ENCODE data around the gene TSSK3.
A peak's percentile ranks its signal among the peaks of the same experiment; 100 is the strongest.

The TSSK3 gene

GRCh38 chr1:32372149-32372756 lies 9.9 kb downstream of the TSSK3 start:
- peak; percentile 17 for TF ChIP-seq CTCF (IDR thresholded peaks at IDR 0.05; ENCODE audit: insufficient read depth, low read length, poor library complexity, severe bottlenecking)
- no peak for DNase-seq (ENCODE audit: extremely low read depth, insufficient read length)
- H3K36me3 ChIP-seq (ENCODE audit: control insufficient read depth, insufficient read depth, low read length), result peaks cover 23% of the 10 kb centered on the region

DNA sequence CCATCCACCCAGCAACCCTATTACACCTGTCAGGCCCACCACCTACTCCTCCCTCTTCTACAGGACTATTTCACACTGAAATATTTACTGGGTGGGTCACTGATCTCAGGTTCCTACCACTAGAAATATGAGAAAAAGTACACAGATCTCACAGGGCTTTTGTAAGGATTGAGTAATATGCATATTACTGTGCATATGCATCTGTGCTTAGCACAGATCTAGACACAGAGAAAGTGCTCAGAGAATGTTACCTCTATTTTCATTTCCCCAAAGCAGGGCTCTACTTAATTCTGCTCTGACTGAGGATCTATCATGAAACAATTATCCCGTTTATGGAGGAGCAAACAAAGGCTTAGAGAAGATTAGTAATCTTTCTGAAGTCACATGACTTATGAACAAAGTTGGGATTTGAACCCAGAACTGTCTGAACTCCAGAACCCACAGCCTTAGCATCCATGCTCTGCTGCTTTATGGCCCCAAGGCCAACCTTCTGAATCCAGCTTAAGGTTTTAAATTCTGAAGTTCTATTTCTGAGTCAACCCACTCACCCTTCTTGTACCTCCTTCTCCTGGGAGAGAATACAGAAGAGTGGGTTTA lies 11.8 kb downstream of the TSSK3 start:
- peaks cover 31% of the 10 kb centered on the region for H3K36me3 ChIP-seq (ENCODE audit: control insufficient read depth, insufficient read depth, low read length)
- no peaks in the 10 kb centered on the region for H3K27me3 ChIP-seq (replicated peaks; ENCODE audit: control insufficient read depth, insufficient read depth, low read length)
- H3K4me3 ChIP-seq (replicated peaks; ENCODE audit: low read depth, low read length), result no peak overlapping the region
- DNase-seq (ENCODE audit: extremely low read depth, insufficient read length), result no peak
- no peak for TF ChIP-seq CTCF (IDR thresholded peaks at IDR 0.05; ENCODE audit: insufficient read depth, low read length, poor library complexity, severe bottlenecking)

More at GRCh38 chr1:32372149-32372756, 9.9 kb downstream of the TSSK3 start:
- no peak overlapping the region for H3K4me3 ChIP-seq (replicated peaks; ENCODE audit: low read depth, low read length)
- no peaks in the 10 kb centered on the region for H3K27me3 ChIP-seq (replicated peaks; ENCODE audit: control insufficient read depth, insufficient read depth, low read length)

DNA sequence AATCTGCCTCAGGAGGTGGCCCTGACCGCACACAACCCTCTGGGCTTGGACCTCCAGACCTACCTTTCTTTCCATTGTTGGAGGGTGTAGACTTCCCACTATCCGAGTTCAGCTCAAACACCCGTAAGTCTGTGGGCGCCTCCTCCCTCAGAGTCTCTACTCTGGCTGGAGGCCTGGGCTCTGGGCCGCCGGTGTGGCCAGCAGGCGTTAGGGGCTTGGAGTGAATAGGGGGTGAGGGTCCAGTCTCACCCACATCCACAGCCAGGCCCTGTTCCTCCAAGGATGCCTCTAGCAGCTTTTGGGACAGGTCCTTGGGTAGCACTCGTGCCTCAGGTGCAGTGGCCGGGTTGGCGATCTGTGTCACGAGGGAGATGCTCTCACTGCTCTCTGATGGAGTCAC lies 13.9 kb downstream of the TSSK3 start:
- no peak for TF ChIP-seq CTCF (IDR thresholded peaks at IDR 0.05; ENCODE audit: insufficient read depth, low read length, poor library complexity, severe bottlenecking)
- DNase-seq (ENCODE audit: extremely low read depth, insufficient read length), result no peak
- Histone ChIP-seq H3K4me3 (replicated peaks; ENCODE audit: low read depth, low read length) (no peak overlapping the region), H3K27me3 (replicated peaks; ENCODE audit: control insufficient read depth, insufficient read depth, low read length) (no peaks in the 10 kb centered on the region), H3K36me3 (ENCODE audit: control insufficient read depth, insufficient read depth, low read length) (peaks cover 31% of the 10 kb centered on the region)

- no peak overlapping the region for H3K4me3 ChIP-seq (replicated peaks; ENCODE audit: low read depth, low read length)
- no peaks in the 10 kb centered on the region for H3K27me3 ChIP-seq (replicated peaks; ENCODE audit: control insufficient read depth, insufficient read depth, low read length)
- H3K36me3 ChIP-seq (ENCODE audit: control insufficient read depth, insufficient read depth, low read length), result peaks cover 33% of the 10 kb centered on the region
- DNase-seq (ENCODE audit: extremely low read depth, insufficient read length), result no peak
- TF ChIP-seq CTCF (IDR thresholded peaks at IDR 0.05; ENCODE audit: insufficient read depth, low read length, poor library complexity, severe bottlenecking), result no peak
Measured at GRCh38 chr1:32377541-32378220, 15.3 kb downstream of the TSSK3 start.

DNA sequence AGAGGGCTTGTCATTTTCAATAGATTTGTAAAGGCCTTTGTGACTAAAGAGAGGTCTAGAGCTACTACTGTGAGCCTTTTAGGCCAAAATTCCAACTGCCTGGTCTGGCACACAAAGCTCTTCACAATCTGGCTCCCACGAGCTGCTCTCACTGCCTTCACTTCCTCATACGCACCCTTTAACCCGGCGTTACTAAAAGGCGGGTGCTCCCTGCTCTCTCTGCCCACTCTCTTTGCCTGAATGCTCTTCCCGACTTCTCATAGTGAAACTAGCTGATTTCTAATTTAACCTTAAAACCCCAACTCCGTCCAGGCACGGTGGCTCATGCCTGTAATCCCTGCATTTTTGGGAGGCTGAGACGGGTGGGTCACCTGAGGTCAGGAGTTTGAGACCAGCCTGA lies 17.7 kb downstream of the TSSK3 start:
- no peak overlapping the region for H3K4me3 ChIP-seq (replicated peaks; ENCODE audit: low read depth, low read length)
- no peak for TF ChIP-seq CTCF (IDR thresholded peaks at IDR 0.05; ENCODE audit: insufficient read depth, low read length, poor library complexity, severe bottlenecking)
- no peak for DNase-seq (ENCODE audit: extremely low read depth, insufficient read length)
- H3K36me3 ChIP-seq (ENCODE audit: control insufficient read depth, insufficient read depth, low read length), result peaks cover 35% of the 10 kb centered on the region
- no peaks in the 10 kb centered on the region for H3K27me3 ChIP-seq (replicated peaks; ENCODE audit: control insufficient read depth, insufficient read depth, low read length)

All from GM06990 (cell line).